Stimulated activated CD4-positive, alpha-beta T cell treated with anti-CD3 and anti-CD28 coated beads, Interleukin-12 subunit alpha, Interleukin-12 subunit beta, amount 100 ng/mL, for 24 hours (primary cell): ENCODE measurements around the gene FAM227B.
"Not testable (repeated sequence)": the region's sequence is repeated elsewhere in the genome, so short reads cannot be mapped to it uniquely, and the experiment has no call there.

Experiments used
- DNase-seq, 2 experiments: peaks; one replicate each; pipeline ENCODE4 v3.0.0-alpha.2; 2020; ENCODE audit warnings: low read depth in 2 of 2

The FAM227B gene

DNA sequence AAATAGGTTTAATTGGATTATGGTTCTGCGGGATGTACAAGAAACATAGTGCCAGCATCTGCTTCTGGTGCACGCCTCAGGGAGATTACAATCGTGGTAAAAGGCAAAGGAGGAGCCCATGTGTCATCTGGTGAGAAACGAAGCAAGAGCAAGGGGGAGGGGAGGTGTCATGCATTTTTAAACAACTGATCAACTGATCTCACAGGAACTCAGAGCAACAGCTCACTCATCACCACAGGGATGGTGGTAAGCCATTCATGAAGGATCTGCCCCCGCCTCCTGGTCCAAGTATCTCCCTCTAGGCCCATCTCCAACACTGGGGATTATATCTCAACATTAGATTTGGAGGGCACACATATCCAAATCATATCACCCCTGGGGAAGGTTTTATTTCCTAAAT is 239.7 kb downstream of the FAM227B start:
- no peak for DNase-seq

DNA sequence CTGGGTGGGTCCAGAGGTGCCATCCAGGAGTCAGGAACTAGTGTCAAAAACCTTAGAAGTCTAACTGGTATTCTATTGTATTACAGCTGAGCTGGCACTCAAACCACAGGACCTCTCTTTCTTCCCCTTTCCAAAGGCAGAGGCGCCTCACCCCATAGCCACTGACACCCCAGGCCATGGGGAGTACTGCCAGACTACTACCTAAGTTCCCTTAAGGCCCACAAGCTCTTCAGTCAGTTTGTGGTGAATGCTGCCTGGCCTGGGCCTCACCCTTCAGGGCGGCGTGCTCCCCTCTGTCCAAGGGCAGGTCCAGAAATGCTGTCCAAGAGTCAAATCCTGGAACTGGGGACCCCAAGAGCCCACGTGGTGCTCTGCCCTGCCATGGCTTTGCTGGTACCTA is 240.6 kb downstream of the FAM227B start:
- no peak for DNase-seq

- DNase-seq = no peak
Measured at GRCh38 chr15:49372366-49372765, 248.3 kb downstream of the FAM227B start.

DNA sequence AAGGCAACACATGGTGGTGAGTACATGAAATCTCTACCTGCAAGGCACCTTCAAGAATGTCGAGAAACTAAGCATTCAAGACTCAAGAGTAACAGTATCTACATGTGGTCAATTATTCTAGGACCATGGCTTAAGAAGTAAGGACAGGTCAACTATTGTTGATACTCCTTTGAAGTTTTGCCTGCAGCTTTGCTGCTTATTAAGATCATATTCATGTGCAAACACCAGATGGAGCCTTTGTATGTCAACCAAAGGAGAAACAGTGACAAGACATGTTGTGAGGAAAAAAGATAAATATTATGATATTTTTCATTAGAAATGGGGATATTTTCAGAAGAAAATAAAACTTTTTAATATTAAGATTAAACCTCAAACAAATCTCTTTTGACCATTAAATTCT is 249.8 kb downstream of the FAM227B start:
- DNase-seq = no peak

DNA sequence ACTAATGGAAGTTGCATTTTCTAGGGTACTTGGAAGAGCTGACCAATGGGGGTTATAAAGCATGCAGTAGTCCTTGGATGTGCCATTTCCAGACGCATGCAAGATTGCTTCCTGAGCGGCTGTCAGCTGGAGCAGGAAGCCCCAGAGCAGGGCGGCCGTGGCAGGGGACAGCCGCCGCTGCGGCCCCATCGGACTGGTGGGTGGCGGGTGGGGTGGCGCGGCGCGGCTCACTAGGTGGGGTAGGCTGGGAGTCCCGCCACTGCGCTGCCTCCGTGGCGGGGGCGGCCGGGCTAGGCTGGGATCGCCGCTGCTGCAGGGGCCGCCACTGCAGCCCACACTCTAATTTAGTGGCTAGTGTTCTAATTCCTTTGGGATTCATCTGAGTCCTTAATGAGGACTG is 254.1 kb downstream of the FAM227B start:
- no peak for DNase-seq

DNA sequence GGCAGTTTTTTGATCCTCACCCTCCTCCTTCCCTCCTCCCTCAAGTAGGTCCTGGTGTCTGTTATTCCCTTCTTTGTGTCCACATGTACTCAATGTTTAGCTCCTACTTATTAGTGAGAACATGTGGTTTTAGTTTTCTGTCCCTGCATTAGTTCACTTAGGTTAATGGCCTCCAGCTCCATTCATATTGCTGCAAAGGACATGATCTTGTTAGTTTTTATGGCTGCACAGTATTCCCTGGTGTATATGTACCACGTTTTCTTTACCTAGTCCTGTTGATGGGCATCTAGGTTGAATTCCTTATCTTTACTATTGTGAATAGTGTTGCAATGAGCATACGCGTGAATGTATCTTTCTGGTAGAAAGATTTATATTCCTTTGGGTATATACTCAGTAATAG is 259.2 kb downstream of the FAM227B start:
- no peak for DNase-seq

DNA sequence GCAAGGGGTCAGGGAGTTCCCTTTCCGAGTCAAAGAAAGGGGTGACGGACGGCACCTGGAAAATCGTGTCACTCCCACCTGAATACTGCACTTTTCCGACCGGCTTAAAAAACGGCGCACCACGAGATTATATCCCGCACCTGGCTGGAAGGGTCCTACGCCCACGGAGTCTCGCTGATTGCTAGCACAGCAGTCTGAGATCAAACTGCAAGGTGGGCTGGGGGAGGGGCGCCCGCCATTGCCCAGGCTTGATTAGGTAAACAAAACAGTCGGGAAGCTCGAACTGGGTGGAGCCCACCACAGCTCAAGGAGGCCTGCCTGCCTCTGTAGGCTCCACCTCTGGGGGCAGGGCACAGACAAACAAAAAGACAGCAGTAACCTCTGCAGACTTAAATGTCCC is 266.2 kb downstream of the FAM227B start:
- not testable (repeated sequence) for DNase-seq

DNA sequence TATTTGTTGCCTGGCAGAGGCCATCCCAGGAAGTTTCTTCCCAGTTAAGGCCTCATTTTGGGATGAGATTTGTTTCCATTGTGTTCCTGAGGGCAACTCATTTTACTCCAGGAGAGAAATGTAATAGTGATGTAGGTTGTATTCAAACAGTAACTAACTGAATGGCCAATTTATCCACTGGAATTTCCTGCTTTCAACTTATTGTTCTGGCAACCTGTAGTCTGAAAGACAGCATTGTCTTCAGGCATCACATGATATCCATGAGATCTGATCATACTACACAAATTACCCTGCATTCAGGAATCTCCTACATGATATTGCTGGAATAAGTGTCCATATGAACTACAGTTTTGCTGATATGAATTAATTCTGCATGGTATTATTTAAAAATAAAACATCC is 277.1 kb downstream of the FAM227B start:
- DNase-seq = no peak

DNA sequence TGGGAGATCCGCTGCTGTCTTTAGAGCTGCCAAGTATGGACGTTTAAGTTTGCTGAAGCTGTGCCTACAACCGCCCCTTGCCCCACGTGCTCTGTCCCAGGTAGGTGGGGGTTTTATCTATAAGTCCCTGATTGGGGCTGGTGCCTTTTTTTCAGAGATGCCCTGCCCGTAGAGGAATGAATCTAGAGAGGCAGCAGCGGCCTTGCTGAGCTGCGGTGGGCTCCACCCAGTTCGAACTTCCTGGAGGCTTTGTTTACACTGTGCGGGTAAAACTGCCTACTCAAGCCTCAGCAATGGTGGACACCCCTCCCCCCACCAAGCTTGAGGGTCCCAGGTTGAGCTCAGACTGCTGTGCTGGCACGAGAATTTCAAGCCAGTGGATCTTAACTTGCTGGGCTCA is 281.0 kb downstream of the FAM227B start:
- no peak for DNase-seq

DNA sequence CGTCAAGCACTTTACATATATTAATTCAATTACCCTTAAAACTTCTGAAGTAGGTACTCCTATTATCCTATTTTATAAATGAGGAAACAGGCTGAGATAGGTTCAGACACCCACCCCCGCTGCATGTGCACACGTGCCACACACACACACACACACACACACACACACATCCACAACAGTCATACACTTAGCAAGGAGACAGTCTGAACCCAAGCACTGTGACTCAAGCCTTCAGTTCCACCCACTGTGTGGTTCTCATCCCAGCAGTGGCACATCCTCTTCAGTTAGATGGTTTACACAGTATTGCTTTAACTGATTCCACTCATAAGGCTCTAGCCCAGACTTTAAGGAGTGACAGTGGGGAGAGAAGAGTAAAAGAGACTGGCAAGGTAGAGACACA is 288.7 kb downstream of the FAM227B start:
- no peak for DNase-seq

DNA sequence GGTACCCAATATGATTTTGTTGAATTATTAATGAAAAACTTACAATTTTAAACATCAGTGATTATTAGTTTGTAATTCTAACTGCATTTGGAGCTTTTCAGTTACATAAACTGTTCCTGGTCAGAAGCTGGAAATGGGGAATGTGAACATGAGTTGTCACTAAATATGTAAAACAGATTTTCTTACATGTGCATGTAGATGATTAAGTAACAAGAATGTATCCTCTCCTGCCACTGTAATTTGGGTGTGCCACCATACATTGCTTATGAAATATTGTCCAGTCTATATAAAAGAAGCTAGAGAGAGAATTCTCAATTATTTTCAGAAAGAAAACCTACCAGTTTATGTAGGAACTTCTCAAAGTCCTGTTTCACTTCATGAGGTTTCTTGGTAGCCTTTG is 289.2 kb downstream of the FAM227B start:
- DNase-seq = no peak

DNA sequence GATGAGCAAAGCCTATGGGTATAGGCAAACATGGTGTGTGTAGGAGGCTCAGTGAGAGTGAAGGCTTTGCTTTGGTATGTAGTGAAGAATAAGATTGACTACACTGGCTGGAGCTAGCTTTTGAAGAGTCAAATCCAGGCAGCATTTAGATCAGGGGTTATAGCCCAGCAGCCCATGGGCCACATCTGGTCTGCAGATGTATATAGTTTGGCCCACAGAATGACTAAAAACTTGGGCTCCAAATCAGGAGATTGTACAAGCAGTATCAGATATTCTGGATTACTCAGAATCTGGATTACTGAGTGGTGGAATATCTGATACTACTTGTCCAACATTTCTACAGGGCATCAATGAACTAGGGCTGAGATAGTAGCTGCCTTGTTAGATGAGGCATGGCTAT is 290.5 kb downstream of the FAM227B start:
- no peak for DNase-seq

DNA sequence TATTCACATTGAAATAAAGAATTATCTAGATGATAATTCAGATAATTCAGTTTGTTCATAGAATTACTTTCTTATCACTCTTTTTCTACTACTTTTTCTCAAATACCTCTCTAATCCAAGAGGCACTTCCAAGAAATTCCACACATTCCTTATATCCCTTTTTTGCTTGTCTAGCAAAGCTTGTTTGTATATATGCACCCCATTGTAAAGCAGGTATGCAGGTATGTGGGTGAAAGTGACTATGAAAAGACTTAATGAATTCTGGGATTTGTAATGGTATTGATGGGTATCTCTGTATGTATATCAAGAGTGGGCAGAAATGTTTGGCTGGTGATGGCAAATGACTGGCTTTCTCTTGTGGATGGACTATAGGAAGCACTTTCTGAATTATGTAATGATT is 291.7 kb downstream of the FAM227B start:
- no peak for DNase-seq

DNA sequence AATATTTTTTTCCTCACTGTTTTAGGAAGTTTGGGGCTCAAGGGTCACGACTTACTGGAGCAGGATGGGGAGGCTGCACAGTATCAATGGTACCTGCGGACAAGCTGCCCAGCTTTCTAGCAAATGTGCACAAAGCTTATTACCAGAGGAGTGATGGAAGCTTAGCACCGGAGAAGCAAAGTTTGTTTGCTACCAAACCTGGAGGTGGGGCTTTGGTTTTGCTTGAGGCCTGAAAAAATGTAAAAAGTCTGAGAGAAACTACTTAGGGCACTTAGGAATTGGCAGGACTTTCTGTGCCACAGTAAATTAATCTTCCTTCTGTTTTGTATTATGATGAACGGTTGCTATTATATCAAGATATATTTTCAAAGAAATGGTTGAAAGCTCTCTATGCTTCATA is 292.7 kb downstream of the FAM227B start:
- DNase-seq = no peak

DNA sequence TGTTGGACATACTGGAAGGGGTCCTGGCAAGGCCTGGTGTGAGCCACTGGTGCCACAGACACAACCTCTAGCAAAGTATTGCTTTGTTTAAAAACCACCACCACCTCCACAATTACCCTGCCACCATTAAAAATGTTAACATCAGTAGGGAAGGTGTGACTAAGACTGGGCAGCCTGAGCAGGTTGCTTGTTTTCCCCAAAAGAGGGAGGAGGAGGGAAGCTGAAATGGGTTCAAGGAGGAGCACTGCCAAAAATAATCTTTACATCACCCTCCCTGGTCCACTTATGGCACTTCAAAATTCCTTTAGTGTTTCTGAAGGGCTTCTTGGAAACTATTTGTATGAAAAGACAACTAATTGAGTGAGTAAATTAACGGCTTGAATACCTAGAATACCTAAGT is 297.4 kb downstream of the FAM227B start:
- DNase-seq = no peak

- DNase-seq = no peak
Measured at GRCh38 chr15:49320351-49320750, 300.3 kb downstream of the FAM227B start.

DNA sequence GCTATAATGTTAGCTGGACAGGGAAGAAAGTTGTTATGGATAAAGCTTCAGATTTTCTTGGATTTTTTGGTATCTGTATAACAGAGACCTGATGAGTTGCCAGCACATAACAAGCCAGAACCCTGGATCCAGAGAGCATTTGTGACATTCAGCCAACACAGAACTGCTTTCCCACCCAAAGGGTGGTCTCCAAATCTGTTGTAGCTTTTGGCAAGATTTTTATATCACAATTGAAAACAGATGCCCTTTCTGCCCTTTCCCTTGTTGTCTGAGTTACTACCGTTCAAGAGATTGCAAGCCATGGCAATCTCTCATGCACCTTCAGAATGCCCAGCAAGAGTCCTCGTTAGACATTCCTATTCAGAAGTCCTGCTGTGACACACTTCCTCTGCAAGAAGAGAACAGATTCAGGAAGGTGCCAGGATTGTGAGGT is 305.2 kb downstream of the FAM227B start:
- DNase-seq = no peak

- no peak for DNase-seq
Measured at GRCh38 chr15:49314716-49315115, 305.9 kb downstream of the FAM227B start.

DNA sequence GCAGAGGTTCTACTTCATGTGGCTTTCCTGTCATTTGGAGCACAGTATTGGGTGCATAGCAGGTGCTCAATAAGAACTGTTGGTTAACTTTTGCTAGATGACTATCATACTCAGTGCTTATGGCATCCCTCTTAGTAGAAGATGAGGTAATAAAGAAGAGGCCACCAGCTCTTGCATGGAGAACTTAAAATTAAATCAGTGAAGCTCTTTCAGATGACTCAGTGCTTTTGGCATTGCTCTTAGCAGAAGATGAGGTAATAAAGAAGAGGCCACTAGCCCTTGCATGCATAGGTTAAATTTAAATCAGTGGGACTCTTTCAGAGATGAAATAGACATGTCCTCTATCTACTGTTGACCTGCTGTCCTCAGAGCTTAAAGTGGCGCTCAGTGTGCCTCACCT is 307.0 kb downstream of the FAM227B start:
- no peak for DNase-seq

GRCh38 chr15:49309889-49310288 is 310.7 kb downstream of the FAM227B start:
- no peak for DNase-seq

DNA sequence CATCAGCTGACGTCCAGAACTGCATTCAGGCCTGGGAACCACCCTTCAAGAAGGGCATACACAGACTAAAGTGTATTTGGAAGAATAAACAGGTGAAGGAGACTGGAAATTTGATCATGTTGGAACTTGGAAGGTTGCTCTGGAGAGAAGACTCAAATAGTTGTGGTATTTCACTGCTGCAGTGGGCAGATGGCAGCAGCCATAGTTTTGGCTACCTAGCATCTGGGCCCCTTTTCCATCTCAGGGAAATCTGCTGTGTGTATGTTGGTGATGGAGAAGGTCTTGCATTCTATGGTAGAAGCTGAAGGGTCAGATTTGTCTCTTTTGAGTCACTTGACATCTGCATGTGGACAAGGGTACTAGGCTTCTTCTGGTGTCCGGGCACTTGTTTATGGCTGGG is 311.9 kb downstream of the FAM227B start:
- DNase-seq = no peak

DNA sequence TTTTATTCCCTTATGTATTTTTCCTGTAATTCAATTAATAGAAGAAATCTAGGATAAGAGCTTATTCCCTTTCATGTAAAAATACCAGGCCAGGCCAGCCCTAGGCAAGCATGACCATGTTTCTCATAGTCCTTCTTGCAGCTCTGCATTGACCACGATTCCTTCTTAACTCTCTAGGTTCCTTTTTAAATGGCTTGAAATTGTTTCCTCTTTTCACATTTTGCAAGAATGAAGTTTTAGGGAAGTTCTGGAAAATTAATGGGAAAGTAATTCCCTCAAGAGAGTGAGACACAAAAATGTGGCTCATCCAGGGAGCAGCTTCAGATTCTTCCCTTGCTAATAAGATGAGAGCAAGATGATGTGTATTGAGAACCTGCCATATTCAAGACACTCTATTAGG is 314.1 kb downstream of the FAM227B start:
- no peak for DNase-seq

DNA sequence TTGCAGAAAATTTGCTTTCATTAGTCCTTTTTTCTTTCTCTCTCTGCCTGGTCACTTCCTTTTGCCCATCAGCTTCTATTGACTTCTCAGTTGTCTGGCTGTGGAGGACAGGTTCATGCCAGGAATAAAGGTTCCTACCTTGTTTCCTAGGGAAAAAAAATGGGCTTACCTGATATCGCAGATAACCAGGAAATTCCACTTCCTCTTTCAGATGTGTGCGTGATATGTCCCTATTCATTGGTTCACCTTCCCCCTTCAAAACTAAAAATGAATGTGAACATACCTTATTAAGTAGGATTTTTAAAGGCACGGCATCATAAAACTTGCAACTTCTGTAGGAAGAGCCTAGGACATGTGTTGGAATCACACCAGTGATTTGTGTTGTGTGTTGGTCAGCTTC is 317.6 kb downstream of the FAM227B start:
- DNase-seq = no peak

GRCh38 chr15:49301562-49301961 is 319.1 kb downstream of the FAM227B start:
- no peak for DNase-seq

DNA sequence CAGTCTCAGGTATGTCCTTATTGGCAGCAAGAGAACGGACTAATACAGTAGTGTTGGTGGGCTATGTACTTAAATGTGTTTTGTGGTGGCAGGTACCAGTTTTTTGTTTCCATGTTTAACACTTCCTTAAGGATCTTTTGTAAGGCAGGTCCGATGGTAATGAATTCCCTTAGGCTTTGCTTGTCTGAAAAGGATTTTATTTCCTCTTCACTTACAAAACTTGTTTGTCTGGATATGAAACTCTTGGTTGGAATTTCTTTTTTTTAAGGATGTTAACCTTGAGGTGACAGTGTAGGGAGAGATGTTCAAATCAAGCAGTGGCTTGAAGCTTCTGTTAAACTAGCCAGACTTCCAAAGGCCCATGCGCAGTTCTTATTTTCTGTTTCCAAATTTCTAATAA is 319.8 kb downstream of the FAM227B start:
- no peak for DNase-seq
